Measurements from ENCODE around the gene KLHL26. TPM values are rescaled to one million over a fixed set of nuclear protein-coding genes. Genes with fewer than 3 reads are reported as not detected.

KLHL26 gene
- total and polyA plus RNA-seq, 2 of the 13 experiments (the other 11 are each of a cell fraction or from before 2014, with no cell fraction given), result 1.5 to 1.7 TPM

DNA sequence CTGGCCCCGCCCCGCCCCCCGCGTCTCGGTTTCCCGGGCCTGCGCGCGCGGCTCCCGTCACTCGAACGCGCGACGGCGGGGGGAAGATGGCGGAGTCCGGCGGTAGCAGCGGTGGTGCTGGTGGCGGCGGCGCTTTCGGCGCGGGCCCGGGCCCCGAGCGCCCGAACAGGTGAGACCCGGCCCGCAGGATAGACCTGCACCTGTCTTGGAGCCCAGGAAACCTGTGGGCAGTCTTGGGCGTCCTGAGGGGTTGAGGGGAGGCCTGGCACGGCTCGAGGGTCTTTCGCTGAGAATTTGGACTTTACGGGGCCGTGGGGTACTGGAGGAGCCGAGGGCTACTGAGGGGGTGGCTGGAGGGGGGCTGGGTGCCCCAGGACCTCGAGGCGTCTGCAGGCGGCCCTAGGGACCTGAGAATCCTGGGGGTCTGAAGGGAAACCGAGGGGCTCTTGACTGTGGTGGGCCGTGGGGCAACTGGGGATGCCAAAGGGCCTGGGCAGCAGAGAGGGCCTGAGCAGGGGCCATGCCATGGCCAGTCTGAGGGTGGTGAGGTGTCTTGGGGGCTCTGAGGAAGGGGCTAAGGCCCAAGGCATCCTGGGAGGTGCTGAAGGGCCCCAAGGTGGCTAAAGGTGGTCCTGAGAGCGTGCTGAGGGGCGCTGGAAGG, at the start of gene KLHL26 (continued):
- TF ChIP-seq NFATC3 (CRISPR knock-in tag; IDR thresholded peaks at IDR 0.05) (no peak), ATAD3A (CRISPR knock-in tag; IDR thresholded peaks at IDR 0.05) (no peak), ZNF124 (CRISPR knock-in tag; IDR thresholded peaks at IDR 0.05) (no peak), ZNF720 (CRISPR knock-in tag; IDR thresholded peaks at IDR 0.05) (no peak), MYC (CRISPR knock-in tag; IDR thresholded peaks at IDR 0.05; ENCODE audit: borderline replicate concordance) (no peak), HMG20B (CRISPR knock-in tag; conservative IDR thresholded peaks at IDR 0.05) (no peak), POLR2G (IDR thresholded peaks at IDR 0.05; ENCODE audit: low read depth, low read length) (peak; percentile 64), MTA3 (CRISPR knock-in tag; IDR thresholded peaks at IDR 0.05) (no peak), SMC3 (IDR thresholded peaks at IDR 0.05; ENCODE audit: low read length) (no peak)
- TF ChIP-seq, protein P1, sequence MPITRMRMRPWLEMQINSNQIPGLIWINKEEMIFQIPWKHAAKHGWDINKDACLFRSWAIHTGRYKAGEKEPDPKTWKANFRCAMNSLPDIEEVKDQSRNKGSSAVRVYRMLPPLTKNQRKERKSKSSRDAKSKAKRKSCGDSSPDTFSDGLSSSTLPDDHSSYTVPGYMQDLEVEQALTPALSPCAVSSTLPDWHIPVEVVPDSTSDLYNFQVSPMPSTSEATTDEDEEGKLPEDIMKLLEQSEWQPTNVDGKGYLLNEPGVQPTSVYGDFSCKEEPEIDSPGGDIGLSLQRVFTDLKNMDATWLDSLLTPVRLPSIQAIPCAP (CRISPR knock-in tag; IDR thresholded peaks at IDR 0.05; ENCODE audit: low read depth), result no peak
- TF ChIP-seq, protein P2, sequence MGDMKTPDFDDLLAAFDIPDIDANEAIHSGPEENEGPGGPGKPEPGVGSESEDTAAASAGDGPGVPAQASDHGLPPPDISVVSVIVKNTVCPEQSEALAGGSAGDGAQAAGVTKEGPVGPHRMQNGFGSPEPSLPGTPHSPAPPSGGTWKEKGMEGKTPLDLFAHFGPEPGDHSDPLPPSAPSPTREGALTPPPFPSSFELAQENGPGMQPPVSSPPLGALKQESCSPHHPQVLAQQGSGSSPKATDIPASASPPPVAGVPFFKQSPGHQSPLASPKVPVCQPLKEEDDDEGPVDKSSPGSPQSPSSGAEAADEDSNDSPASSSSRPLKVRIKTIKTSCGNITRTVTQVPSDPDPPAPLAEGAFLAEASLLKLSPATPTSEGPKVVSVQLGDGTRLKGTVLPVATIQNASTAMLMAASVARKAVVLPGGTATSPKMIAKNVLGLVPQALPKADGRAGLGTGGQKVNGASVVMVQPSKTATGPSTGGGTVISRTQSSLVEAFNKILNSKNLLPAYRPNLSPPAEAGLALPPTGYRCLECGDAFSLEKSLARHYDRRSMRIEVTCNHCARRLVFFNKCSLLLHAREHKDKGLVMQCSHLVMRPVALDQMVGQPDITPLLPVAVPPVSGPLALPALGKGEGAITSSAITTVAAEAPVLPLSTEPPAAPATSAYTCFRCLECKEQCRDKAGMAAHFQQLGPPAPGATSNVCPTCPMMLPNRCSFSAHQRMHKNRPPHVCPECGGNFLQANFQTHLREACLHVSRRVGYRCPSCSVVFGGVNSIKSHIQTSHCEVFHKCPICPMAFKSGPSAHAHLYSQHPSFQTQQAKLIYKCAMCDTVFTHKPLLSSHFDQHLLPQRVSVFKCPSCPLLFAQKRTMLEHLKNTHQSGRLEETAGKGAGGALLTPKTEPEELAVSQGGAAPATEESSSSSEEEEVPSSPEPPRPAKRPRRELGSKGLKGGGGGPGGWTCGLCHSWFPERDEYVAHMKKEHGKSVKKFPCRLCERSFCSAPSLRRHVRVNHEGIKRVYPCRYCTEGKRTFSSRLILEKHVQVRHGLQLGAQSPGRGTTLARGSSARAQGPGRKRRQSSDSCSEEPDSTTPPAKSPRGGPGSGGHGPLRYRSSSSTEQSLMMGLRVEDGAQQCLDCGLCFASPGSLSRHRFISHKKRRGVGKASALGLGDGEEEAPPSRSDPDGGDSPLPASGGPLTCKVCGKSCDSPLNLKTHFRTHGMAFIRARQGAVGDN (CRISPR knock-in tag; IDR thresholded peaks at IDR 0.05), result peak; percentile 81
- TF ChIP-seq, protein P3, sequence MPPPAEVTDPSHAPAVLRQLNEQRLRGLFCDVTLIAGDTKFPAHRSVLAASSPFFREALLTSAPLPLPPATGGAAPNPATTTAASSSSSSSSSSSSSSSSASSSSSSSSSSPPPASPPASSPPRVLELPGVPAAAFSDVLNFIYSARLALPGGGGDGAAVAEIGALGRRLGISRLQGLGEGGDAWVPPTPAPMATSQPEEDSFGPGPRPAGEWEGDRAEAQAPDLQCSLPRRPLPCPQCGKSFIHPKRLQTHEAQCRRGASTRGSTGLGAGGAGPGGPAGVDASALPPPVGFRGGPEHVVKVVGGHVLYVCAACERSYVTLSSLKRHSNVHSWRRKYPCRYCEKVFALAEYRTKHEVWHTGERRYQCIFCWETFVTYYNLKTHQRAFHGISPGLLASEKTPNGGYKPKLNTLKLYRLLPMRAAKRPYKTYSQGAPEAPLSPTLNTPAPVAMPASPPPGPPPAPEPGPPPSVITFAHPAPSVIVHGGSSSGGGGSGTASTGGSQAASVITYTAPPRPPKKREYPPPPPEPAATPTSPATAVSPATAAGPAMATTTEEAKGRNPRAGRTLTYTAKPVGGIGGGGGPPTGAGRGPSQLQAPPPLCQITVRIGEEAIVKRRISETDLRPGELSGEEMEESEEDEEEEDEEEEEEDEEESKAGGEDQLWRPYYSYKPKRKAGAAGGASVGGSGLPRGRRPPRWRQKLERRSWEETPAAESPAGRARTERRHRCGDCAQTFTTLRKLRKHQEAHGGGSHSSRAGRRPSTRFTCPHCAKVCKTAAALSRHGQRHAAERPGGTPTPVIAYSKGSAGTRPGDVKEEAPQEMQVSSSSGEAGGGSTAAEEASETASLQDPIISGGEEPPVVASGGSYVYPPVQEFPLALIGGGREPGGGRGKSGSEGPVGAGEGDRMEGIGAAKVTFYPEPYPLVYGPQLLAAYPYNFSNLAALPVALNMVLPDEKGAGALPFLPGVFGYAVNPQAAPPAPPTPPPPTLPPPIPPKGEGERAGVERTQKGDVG (CRISPR knock-in tag; IDR thresholded peaks at IDR 0.05; ENCODE audit: borderline replicate concordance), result no peak
- TF ChIP-seq, protein P4, sequence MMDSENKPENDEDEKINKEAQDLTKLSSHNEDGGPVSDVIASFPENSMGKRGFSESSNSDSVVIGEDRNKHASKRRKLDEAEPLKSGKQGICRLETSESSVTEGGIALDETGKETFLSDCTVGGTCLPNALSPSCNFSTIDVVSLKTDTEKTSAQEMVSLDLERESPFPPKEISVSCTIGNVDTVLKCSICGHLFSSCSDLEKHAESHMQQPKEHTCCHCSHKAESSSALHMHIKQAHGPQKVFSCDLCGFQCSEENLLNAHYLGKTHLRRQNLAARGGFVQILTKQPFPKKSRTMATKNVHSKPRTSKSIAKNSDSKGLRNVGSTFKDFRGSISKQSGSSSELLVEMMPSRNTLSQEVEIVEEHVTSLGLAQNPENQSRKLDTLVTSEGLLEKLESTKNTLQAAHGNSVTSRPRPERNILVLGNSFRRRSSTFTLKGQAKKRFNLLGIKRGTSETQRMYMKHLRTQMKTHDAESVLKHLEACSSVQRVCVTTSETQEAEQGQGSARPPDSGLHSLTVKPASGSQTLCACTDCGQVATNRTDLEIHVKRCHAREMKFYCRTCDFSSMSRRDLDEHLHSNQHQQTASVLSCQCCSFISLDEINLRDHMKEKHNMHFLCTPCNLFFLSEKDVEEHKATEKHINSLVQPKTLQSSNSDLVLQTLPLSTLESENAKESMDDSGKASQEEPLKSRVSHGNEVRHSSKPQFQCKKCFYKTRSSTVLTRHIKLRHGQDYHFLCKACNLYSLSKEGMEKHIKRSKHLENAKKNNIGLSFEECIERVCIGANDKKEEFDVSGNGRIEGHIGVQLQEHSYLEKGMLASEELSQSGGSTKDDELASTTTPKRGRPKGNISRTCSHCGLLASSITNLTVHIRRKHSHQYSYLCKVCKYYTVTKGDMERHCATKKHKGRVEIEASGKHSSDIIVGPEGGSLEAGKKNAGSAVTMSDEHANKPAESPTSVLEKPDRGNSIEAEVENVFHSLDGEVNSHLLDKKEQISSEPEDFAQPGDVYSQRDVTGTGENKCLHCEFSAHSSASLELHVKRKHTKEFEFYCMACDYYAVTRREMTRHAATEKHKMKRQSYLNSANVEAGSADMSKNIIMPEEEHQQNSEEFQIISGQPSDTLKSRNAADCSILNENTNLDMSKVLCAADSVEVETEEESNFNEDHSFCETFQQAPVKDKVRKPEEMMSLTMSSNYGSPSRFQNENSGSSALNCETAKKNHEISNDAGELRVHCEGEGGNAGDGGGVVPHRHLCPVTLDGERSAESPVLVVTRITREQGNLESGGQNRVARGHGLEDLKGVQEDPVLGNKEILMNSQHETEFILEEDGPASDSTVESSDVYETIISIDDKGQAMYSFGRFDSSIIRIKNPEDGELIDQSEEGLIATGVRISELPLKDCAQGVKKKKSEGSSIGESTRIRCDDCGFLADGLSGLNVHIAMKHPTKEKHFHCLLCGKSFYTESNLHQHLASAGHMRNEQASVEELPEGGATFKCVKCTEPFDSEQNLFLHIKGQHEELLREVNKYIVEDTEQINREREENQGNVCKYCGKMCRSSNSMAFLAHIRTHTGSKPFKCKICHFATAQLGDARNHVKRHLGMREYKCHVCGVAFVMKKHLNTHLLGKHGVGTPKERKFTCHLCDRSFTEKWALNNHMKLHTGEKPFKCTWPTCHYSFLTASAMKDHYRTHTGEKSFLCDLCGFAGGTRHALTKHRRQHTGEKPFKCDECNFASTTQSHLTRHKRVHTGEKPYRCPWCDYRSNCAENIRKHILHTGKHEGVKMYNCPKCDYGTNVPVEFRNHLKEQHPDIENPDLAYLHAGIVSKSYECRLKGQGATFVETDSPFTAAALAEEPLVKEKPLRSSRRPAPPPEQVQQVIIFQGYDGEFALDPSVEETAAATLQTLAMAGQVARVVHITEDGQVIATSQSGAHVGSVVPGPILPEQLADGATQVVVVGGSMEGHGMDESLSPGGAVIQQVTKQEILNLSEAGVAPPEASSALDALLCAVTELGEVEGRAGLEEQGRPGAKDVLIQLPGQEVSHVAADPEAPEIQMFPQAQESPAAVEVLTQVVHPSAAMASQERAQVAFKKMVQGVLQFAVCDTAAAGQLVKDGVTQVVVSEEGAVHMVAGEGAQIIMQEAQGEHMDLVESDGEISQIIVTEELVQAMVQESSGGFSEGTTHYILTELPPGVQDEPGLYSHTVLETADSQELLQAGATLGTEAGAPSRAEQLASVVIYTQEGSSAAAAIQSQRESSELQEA (CRISPR knock-in tag; IDR thresholded peaks at IDR 0.05; ENCODE audit: not compliant biosample characterization), result no peak
